Activated CD8-positive, alpha-beta T cell treated with anti-CD3 and anti-CD28 coated beads for 36 hours (primary cell): Measurements from ENCODE around the gene TRIP10. TPM values are rescaled to one million over a fixed set of nuclear protein-coding genes. Genes with fewer than 3 reads are reported as not detected.
"Not testable (repeated sequence)": the region's sequence is repeated elsewhere in the genome, so short reads cannot be mapped to it uniquely, and the experiment has no call there.

Experiments
- ATAC-seq: fragments of 200-7000 bp; cut with Tn5 transposase; one replicate; pipeline ENCODE4 v1.10.0; 2021; ENCODE audit warnings: mild to moderate bottlenecking, moderate library complexity
- CTCF ChIA-PET: fragments of 350-600 bp; sonication (Branson Sonifier 250); formaldehyde crosslinking; loops from one replicate; lab custom pipeline; 2021; ENCODE audit warnings: antibody characterized with exemption; lab: Charles Lee
- POLR2A ChIA-PET: fragments of 350-600 bp; sonication (Branson Sonifier 250); formaldehyde crosslinking; loops from one replicate; lab custom pipeline; 2021; ENCODE audit warnings: antibody characterized with exemption; lab: Charles Lee
- DNase-seq: peaks from one replicate; pipeline ENCODE4 v3.0.0-alpha.2; 2020
- H3K27ac Mint-ChIP-seq: one replicate; pipeline ENCODE4 v1.8.0; 2021; ENCODE audit warnings: mild to moderate bottlenecking, mixed read lengths
- H3K27me3 Mint-ChIP-seq: one replicate; pipeline ENCODE4 v1.8.0; 2021; ENCODE audit warnings: mixed read lengths
- H3K36me3 Mint-ChIP-seq: one replicate; pipeline ENCODE4 v1.8.0; 2021; ENCODE audit warnings: low read depth, mixed read lengths
- H3K4me1 Mint-ChIP-seq: one replicate; pipeline ENCODE4 v1.8.0; 2021; ENCODE audit warnings: low read depth, mixed read lengths
- H3K4me3 Mint-ChIP-seq: one replicate; pipeline ENCODE4 v1.8.0; 2021; ENCODE audit warnings: mild to moderate bottlenecking, moderate library complexity, mixed read lengths
- H3K9me3 Mint-ChIP-seq: one replicate; pipeline ENCODE4 v1.8.0; 2021; ENCODE audit warnings: mixed read lengths
- CTCF ChIP-seq: fragments of 200-600 bp; IDR thresholded peaks from one replicate; pipeline ENCODE4 v1.8.0; 2022; ENCODE audit warnings: antibody characterized with exemption, mild to moderate bottlenecking
- intact Hi-C: fragments of 100-400 bp; cut with micrococcal nuclease; formaldehyde crosslinking; loops from one replicate; pipeline ENCODE4 v1.10.0; 2022
- total RNA-seq, 2 experiments: library from RNA; stranded (reverse); gene quantifications; one replicate each; pipeline ENCODE4 v1.2.3, GENCODE V29; 2021

The TRIP10 gene
- total RNA-seq, 2 experiments from 2014 or later = 33.8 to 34.3 TPM

- intact Hi-C loops = no loop called here
- TF ChIP-seq CTCF = no peak
- Mint-ChIP-seq H3K36me3 (peaks cover 40% of the 10 kb centered on the region), H3K4me3 (no peak overlapping the region), H3K4me1 (peaks cover 14% of the 10 kb centered on the region), H3K27me3 (no peaks in the 10 kb centered on the region), H3K9me3 (no peaks in the 10 kb centered on the region), H3K27ac (no peak overlapping the region)
- ChIA-PET CTCF (no interaction called here), POLR2A (interaction anchor here (0.7 to 1.4 kb wide), 3 partner anchors 8 to 39 kb away, joined by 3 to 5 read pairs (median 3); partner anchors contain the start of gene VAV1)
- no peak for ATAC-seq
- DNase-seq = no peak
Measured at GRCh38 chr19:6743714-6744380, 4.4 kb downstream of the TRIP10 start.

GRCh38 chr19:6744381-6745301 is 5.2 kb downstream of the TRIP10 start:
- peaks cover 45% of the 10 kb centered on the region for H3K36me3 Mint-ChIP-seq
- intact Hi-C loops = no loop called here
- H3K4me1 Mint-ChIP-seq = peaks cover 9% of the 10 kb centered on the region
- H3K4me3 Mint-ChIP-seq = no peak overlapping the region
- ATAC-seq (no peak), DNase-seq (no peak)
- no peak overlapping the region for H3K27ac Mint-ChIP-seq
- ChIA-PET POLR2A (interaction anchor here (1.4 kb wide), 1 partner anchor 8 kb away, joined by 5 read pairs; no protein-coding TSS in a partner anchor), CTCF (no interaction called here)
- H3K9me3 Mint-ChIP-seq = no peaks in the 10 kb centered on the region
- no peaks in the 10 kb centered on the region for H3K27me3 Mint-ChIP-seq
- TF ChIP-seq CTCF = no peak

GRCh38 chr19:6745965-6746364 is 6.5 kb downstream of the TRIP10 start:
- intact Hi-C loops = no loop called here
- H3K27me3 Mint-ChIP-seq = no peaks in the 10 kb centered on the region
- TF ChIP-seq CTCF = no peak
- DNase-seq (no peak), ATAC-seq (no peak)
- H3K9me3 Mint-ChIP-seq = no peaks in the 10 kb centered on the region
- no peak overlapping the region for H3K4me3 Mint-ChIP-seq
- ChIA-PET POLR2A (no interaction called here), CTCF (no interaction called here)
- peaks cover 48% of the 10 kb centered on the region for H3K36me3 Mint-ChIP-seq
- no peak overlapping the region for H3K27ac Mint-ChIP-seq
- H3K4me1 Mint-ChIP-seq = peaks cover 7% of the 10 kb centered on the region

- peaks cover 52% of the 10 kb centered on the region for H3K36me3 Mint-ChIP-seq
- DNase-seq, ATAC-seq, H3K4me3 Mint-ChIP-seq, intact Hi-C loops, H3K27ac Mint-ChIP-seq, H3K27me3 Mint-ChIP-seq, H3K4me1 Mint-ChIP-seq, H3K9me3 Mint-ChIP-seq: not testable (repeated sequence)
- ChIA-PET CTCF (interaction anchor here (2.7 kb wide), 1 partner anchor 11 kb away, joined by 10 read pairs; the partner anchor contains the start of gene GPR108), POLR2A (interaction anchor here (1.2 kb wide), 1 partner anchor 11 kb away, joined by 3 read pairs; no protein-coding TSS in a partner anchor)
Measured at GRCh38 chr19:6748543-6748942, 9.1 kb downstream of the TRIP10 start.

GRCh38 chr19:6750062-6750461 is 10.6 kb downstream of the TRIP10 start:
- peaks cover 9% of the 10 kb centered on the region for H3K4me1 Mint-ChIP-seq
- ChIA-PET CTCF (interaction anchor here (1.1 kb wide), 1 partner anchor 10 kb away, joined by 3 read pairs; no protein-coding TSS in a partner anchor), POLR2A (interaction anchor here (1.1 kb wide), 1 partner anchor 11 kb away, joined by 4 read pairs; no protein-coding TSS in a partner anchor)
- no peak for DNase-seq
- no peaks in the 10 kb centered on the region for H3K9me3 Mint-ChIP-seq
- H3K36me3 Mint-ChIP-seq = peaks cover 58% of the 10 kb centered on the region
- no peak for TF ChIP-seq CTCF
- H3K27me3 Mint-ChIP-seq = no peaks in the 10 kb centered on the region
- no peak for ATAC-seq
- no peak overlapping the region for H3K4me3 Mint-ChIP-seq
- H3K27ac Mint-ChIP-seq = no peak overlapping the region
- intact Hi-C loops = no loop called here
